M059J (cell line): Measurements from ENCODE around the gene SPAG9. TPM values are rescaled to one million over a fixed set of nuclear protein-coding genes. Genes with fewer than 3 reads are reported as not detected.
"Not testable (repeated sequence)": the region's sequence is repeated elsewhere in the genome, so short reads cannot be mapped to it uniquely, and the experiment has no call there.

Source experiments
- DNase-seq: peaks from one replicate; pipeline ENCODE4 v3.0.0-alpha.2; 2012; ENCODE audit warnings: low read depth
- total RNA-seq: library from RNA; depleted of rRNA; stranded (reverse); fragments of >200 nt; shearing (Covaris generic); gene quantifications from 2 replicates; pipeline ENCODE4 v1.2.3, GENCODE V29; 2014

The SPAG9 gene
- total RNA-seq, 1 experiment from 2014 or later = 43.9 TPM

DNA sequence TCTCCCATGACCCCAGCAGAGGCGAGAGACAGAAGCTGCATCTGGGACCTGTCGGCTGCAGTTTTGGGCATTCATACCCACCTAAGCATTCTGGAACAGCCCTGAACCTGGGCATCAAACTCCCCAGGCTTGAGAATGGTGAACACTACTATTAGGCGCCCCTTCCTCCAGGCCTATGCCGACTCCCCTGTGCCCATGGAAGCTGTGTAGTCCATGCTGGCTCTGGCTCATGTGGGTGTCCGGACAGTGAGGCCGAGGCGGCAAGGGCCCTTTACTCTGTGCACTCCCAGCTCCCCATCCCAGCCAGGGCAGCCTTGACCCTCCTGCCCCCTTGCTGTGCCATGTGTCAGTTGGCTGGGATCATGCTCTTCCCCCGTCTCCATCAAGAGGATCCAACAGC is 165.5 kb downstream of the SPAG9 start:
- no peak for DNase-seq

DNA sequence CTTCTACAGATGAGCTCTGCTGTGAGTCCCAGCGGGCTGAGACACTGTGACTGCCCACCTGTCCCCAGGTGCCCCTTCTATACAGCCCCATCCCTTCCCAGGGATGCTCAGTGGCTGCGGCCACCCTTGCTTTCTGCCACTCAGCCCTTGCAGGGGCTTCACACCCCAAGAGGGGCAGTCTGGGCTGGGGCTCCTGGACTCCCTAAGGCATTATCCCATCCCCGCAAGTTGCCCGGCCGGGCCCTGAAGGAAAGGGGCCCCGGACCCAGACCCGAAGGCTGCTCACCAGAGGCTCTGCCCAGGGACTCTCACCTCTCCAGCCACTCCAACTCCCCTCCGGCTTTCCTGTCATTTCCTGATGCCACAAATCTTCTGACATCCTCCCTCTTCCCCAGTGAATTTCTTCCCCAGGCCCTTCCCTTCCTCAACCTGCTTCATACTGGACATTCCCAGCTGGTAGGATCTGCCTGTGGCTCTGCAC is 166.0 kb downstream of the SPAG9 start:
- DNase-seq = no peak

- no peak for DNase-seq
Measured at GRCh38 chr17:50953831-50954601, 166.7 kb downstream of the SPAG9 start.

GRCh38 chr17:50953518-50953830 is 167.2 kb downstream of the SPAG9 start:
- no peak for DNase-seq

DNA sequence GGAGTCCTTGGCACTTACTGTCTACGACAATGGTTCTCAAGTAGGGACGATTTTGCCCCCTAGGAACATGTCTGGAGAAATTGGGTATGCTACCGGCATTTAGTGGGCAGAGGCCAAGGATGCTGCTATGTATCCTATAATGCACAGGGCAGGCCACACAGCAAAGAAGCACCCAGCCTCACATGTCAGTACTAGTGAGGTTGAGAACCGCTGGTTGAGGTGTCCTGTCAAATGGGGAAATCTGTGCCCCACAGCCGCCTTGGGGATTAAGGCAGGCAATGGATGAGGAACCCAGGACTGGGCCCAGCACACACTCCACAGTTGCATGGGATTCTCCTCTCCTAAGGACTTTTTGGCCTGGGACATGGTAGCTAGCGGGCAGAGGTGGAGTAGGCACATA is 167.8 kb downstream of the SPAG9 start:
- DNase-seq = no peak

GRCh38 chr17:50952013-50952412 is 168.7 kb downstream of the SPAG9 start:
- peak; percentile 81 for DNase-seq

DNA sequence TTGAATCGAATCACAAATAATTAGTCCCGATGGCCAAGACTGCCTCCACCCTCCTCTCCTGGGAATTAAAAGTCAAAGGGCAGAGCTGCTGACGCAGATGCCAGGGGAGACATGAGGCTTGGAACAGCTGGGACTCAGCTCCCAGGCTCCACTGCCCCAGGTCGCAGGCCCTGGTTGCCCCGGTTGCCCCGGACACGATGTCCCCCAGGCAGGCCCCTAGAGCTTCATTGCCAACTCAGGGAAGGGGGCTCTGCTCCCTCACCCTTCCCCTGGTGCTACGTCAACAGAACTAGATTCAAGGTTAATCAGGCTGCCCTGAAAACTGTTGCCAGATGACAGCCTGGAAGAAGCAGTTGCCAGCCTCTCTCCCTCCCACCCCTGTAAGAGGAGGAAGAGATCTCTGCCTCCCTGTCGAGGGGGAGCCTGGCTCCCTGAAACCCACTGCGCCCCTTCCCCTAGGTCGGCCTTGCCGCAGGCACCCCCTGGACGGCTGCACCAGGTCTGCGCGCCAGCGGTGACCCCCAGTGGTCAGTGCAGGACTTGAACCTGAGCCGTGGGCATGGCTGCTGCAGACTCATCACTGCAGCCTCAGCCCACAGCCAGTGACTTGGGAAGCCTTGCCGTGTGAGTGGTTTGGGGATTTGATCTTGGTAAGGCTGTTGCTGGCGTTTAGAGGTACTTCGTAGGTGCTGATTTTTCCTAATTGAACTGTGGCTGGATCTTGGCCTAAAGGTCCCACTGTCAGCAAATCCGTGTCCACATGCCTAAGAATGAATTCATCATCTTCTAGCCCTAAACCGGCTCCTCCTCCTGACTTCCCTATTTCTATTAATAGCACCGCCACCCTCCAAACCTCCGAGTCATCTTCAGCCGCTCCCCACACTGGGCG is 170.4 kb downstream of the SPAG9 start:
- DNase-seq = peak; percentile 90

DNA sequence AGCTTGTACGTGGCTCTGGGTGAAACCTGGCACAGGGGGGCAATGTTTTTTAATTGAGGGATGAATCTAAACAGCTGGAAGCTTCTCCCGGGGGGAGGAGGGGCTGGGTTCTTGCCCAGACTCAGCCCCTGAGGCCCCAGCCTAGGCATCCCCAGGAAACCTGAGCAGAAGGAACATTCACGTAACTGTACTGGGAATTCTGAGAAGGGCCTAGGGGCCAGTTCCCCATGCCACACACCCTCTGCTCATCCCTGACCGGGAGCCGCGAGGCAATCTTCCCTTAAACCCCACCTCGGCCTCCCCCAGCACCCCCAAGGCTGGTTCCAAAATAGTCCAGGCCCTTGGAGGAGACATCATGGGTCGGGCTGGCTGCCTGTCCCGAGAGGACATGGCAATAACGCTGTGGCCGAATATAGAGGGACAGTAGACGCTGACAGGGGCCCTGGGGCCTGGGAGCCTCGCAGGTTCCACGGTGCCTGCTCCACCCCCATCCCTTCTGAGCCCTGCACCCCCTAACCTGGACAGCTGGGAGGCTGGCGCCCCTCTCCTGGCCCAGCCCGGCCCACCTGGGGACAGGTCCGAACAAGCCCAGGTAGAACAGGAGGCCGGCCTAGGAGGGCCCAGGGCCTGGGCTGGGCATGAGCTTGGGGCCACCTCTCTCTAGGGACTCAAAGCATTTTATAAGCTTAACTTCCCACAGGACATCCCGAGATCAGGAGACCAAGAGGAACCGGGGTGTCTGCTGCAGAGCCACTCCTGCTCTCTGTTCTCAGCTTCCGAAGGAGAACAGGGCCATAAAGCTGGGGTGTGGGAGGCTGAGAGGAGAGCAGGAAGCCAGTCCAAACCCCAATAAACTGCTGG is 171.3 kb downstream of the SPAG9 start:
- no peak for DNase-seq

- DNase-seq = no peak
Measured at GRCh38 chr17:50948711-50949110, 172.0 kb downstream of the SPAG9 start.

- DNase-seq = peak; percentile 22
Measured at GRCh38 chr17:50947782-50948543, 172.7 kb downstream of the SPAG9 start.

- no peak for DNase-seq
Measured at GRCh38 chr17:50946891-50947781, 173.5 kb downstream of the SPAG9 start.

DNA sequence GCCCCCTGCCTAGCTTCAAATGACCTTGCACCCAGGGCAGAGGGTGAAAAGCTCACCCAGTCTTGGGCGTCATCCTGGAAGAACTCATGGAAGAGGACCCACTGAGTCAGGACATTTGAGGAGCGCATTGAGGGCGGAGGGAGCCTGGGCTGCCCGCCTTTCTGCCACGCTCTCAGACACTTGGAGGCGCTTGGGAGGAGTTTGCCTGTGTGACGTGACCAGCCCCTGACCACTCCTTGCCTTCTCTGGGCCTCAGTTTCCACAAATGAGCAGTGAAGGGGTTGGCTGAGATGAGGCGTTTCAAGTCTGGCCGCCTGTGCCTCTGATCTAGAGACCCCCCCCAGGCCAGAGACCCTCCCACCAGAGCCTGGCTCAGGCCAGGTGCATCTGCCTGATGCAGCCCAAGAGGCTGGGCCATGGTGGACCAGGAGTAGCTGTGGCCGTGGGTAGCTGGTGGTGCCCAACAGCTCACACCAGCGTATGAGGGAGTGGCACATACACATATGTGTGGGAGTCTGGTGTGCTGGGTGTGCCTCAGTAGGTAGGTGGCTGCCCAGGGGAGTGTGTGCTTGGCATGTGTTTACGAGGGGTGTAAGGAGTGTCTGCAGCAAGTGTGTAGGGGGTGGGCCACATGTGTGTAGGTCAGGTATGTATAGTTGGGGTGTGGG is 174.3 kb downstream of the SPAG9 start:
- DNase-seq = no peak

DNA sequence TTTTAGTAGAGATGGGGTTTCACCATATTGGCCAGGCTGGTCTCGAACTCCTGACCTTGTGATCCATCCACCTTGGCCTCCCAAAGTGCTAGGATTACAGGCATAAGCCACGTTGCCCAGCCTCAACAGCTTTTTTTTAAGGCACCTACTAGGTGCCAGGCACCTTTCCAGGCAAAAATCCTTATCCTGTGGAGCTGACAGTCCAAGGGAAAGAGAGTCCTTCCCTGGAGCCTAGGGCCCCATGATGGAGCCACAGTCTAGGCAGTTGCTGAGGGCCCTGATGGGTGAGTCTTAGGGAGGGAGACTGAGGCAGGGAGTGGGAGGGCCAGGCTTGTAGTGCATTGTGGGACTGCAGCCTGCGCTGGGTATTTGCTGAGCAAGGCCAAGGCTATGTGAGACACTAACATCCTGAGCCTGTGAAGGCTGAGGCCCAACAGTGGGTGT is 174.9 kb downstream of the SPAG9 start:
- DNase-seq = no peak

GRCh38 chr17:50944902-50945720 is 175.6 kb downstream of the SPAG9 start:
- no peak for DNase-seq

- no peak for DNase-seq
Measured at GRCh38 chr17:50944054-50944901, 176.4 kb downstream of the SPAG9 start.

DNA sequence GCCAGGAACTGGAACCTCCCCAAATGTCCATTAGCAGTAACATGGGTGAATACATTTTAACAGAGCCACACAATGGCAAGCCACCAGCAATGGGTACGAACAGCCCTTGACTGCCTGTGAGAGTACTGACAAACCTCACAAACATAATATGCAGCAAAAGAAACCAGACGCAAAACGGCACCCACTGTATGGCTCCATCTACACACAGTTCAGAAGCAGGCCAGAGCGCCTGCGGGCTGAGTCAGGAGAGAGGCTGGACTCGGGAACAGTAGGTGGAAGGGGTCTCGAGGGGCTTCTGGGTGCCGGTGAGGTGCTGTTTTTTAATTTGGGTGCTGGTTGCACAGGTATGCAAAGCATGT is 177.1 kb downstream of the SPAG9 start:
- no peak for DNase-seq

- not testable (repeated sequence) for DNase-seq
Measured at GRCh38 chr17:50941676-50942048, 179.0 kb downstream of the SPAG9 start.
